HepG2 (cell line): ENCODE measurements around the gene UBE2L6. TPM values are rescaled to one million over a fixed set of nuclear protein-coding genes. Genes with fewer than 3 reads are reported as not detected.

Experiments
- ATAC-seq: fragments of 200-7000 bp; cut with Tn5 transposase; 3 replicates; pipeline ENCODE4 v1.9.1; 2020; ENCODE audit warnings: mild to moderate bottlenecking, moderate library complexity
- BruUV-seq: library from RNA; stranded (reverse); fragments of 400-500 nt; replicated peaks from 2 replicates; lab custom pipeline; 2021; lab: Mats Ljungman, UMichigan
- CTCF ChIA-PET: fragments of 300-600 bp; formaldehyde crosslinking; extraction: SDS; loops from one replicate; lab custom pipeline; 2021; ENCODE audit warnings: low total read pairs, inconsistent platforms, low intra/inter-chr PET ratio; lab: Yijun Ruan, JAX
- POLR2A ChIA-PET: fragments of 350-600 bp; sonication (Branson Sonifier 250); formaldehyde crosslinking; loops from one replicate; lab custom pipeline; 2020; ENCODE audit warnings: antibody characterized with exemption, inconsistent platforms; lab: Yijun Ruan, JAX
- DNase-seq: peaks from one replicate; pipeline ENCODE4 v3.0.0-alpha.2; 2015; ENCODE audit warnings: low spot score
- FAIRE-seq: peaks from 3 replicates; lab custom pipeline; 2011; peaks lifted over from hg19 to GRCh38; lab: Jason Lieb, UNC
- H2AFZ ChIP-seq: one replicate; pipeline ENCODE4 v1.6.1; 2011; ENCODE audit warnings: low read length, inconsistent platforms
- H3K27ac ChIP-seq: fragments of 300-600 bp; 3 replicates; pipeline ENCODE4 v1.8.0; 2011; ENCODE audit warnings: mixed run types, mild to moderate bottlenecking, mixed read lengths, low read length, inconsistent platforms; ENCODE audit not compliant: insufficient read depth; ENCODE audit errors: extremely low read length
- H3K27me3 ChIP-seq, 2 experiments: fragments of 200-600 bp in 1 of 2; 2 replicates in 1 of 2; 3 replicates in 1 of 2; pipeline versions ENCODE4 v1.6.0 to v1.8.0; 2011; ENCODE audit warnings: low read length in 2 of 2, mild to moderate bottlenecking in 2 of 2, moderate library complexity in 2 of 2, inconsistent platforms in 1 of 2; ENCODE audit not compliant: insufficient read depth in 2 of 2, control insufficient read depth in 1 of 2
- H3K36me3 ChIP-seq, 2 experiments: fragments of 200-600 bp in 1 of 2; replicated peaks in 1 of 2; 2 replicates in 1 of 2; 3 replicates in 1 of 2; pipeline versions ENCODE4 v1.5.1 to v1.8.0; 2011; ENCODE audit warnings: low read length in 2 of 2, inconsistent platforms in 1 of 2; ENCODE audit not compliant: insufficient read depth in 2 of 2, control insufficient read depth in 1 of 2
- H3K4me1 ChIP-seq: 2 replicates; pipeline ENCODE4 v1.5.1; 2012; ENCODE audit warnings: low read length, inconsistent platforms; ENCODE audit not compliant: insufficient read depth
- H3K4me2 ChIP-seq: 2 replicates; pipeline ENCODE4 v1.6.0; 2011; ENCODE audit warnings: low read depth, low read length, inconsistent platforms
- H3K4me3 ChIP-seq, 3 experiments: fragments of 200-600 bp in 1 of 3; sonication (generic), shearing (Covaris generic) in 1 of 3; replicated peaks in 1 of 3; 2 replicates each; pipeline ENCODE4 v1.5.1; 2011 to 2016; ENCODE audit warnings: low read length in 3 of 3, inconsistent platforms in 2 of 3, low read depth in 2 of 3, mild to moderate bottlenecking in 2 of 3, control low read depth in 1 of 3, mixed read lengths in 1 of 3; ENCODE audit not compliant: insufficient read depth in 1 of 3
- H3K79me2 ChIP-seq: one replicate; pipeline ENCODE4 v1.6.1; 2011; ENCODE audit warnings: low read length, inconsistent platforms; ENCODE audit not compliant: insufficient read depth
- H3K9ac ChIP-seq: 2 replicates; pipeline ENCODE4 v1.6.0; 2011; ENCODE audit warnings: mild to moderate bottlenecking, low read depth, low read length, inconsistent platforms; ENCODE audit not compliant: insufficient read depth
- H3K9me3 ChIP-seq: 2 replicates; pipeline ENCODE4 v1.5.1; 2012; ENCODE audit warnings: mild to moderate bottlenecking, low read length
- H4K20me1 ChIP-seq: 2 replicates; pipeline ENCODE4 v1.6.0; 2011; ENCODE audit warnings: inconsistent platforms, mild to moderate bottlenecking, low read length, moderate library complexity; ENCODE audit not compliant: insufficient read depth
- ONECUT2 ChIP-seq: sonication (generic); formaldehyde crosslinking; IDR thresholded peaks from 2 replicates; pipeline ENCODE4 v1.4.0; 2020; ENCODE audit warnings: missing genetic modification reagents
- TAF1 ChIP-seq: sonication (generic); formaldehyde crosslinking; IDR thresholded peaks from 2 replicates; pipeline ENCODE4 v1.4.0; 2020; ENCODE audit warnings: missing genetic modification reagents
- TEAD3 ChIP-seq: optimal IDR thresholded peaks from 2 replicates; pipeline ENCODE3; 2016; ENCODE audit warnings: borderline replicate concordance
- ZNF816 ChIP-seq: sonication (generic); formaldehyde crosslinking; IDR thresholded peaks from 2 replicates; pipeline ENCODE4 v1.8.0; 2022; ENCODE audit warnings: missing genetic modification reagents, mild to moderate bottlenecking, borderline replicate concordance
- WGBS: methylation state at CpG from one replicate; pipeline ENCODE4 v1.1.6; 2017; ENCODE audit warnings: low lambda C conversion rate; 5-methylcytosine and 5-hydroxymethylcytosine counted together
- in situ Hi-C: cut with HindIII; loops from 2 replicates; pipeline ENCODE4 v1.10.0; 2017; ENCODE audit warnings: low pct_unique_long_range_greater_than_20kb; ENCODE audit not compliant: extremely low pct_ligation_motif_present
- intact Hi-C: fragments of 100-400 bp; cut with micrococcal nuclease; formaldehyde crosslinking; loops from one replicate; pipeline ENCODE4 v1.10.0; 2022; ENCODE audit not compliant: unreplicated experiment
- polyA plus RNA-seq, 8 experiments: library from polyadenylated mRNA; depleted of rRNA in 3 of 8; stranded (reverse) in 7 of 8; unstranded in 1 of 8; fragments of >200 nt; fragmentation: Illumina TruSeq in 4 of 8; extraction: Trizol in 4 of 8; gene quantifications; 2 replicates each; pipeline versions ENCODE4 v1.2.1 to v1.2.3, GENCODE V29; 2011 to 2016; ENCODE audit warnings: low read depth in 4 of 8, missing spikeins in 1 of 8, mixed read lengths in 1 of 8; ENCODE audit not compliant: insufficient read depth in 1 of 8
- total RNA-seq, 5 experiments: library from RNA; depleted of rRNA; stranded (reverse); fragments of >200 nt; fragmentation: Illumina TruSeq; extraction: Trizol; gene quantifications; 2 replicates each; pipeline ENCODE4 v1.2.3, GENCODE V29; 2016; ENCODE audit warnings: low read depth in 1 of 5
- TF ChIP-seq, protein P1 (sequence below): sonication (generic); formaldehyde crosslinking; IDR thresholded peaks from 2 replicates; pipeline ENCODE4 v1.5.0; 2020; ENCODE audit warnings: mild to moderate bottlenecking, missing genetic modification reagents

The UBE2L6 gene
- total and polyA plus RNA-seq, 2 of the 13 experiments (the other 11 are each of a cell fraction or from before 2014, with no cell fraction given), result 30.3 to 30.4 TPM

- peak; percentile 59 for TF ChIP-seq TEAD3 (CRISPR knock-in tag)
- TF ChIP-seq TAF1 (CRISPR knock-in tag), result no peak
- peak; percentile 91 for TF ChIP-seq ONECUT2
These were observed 40.3 kb downstream of the UBE2L6 start (continued) for GRCh38 chr11:57527056-57527631.

- in situ Hi-C loops, result no loop called here
- no peak overlapping the region for H2AFZ ChIP-seq
- H3K9me3 ChIP-seq, result no peaks in the 10 kb centered on the region
- H3K27ac ChIP-seq, result no peak overlapping the region
- no peak overlapping the region for H3K4me3 ChIP-seq
- 85% methylated on average over 4 of the region's 4 CpGs for WGBS
- no peak for FAIRE-seq
- POLR2A ChIA-PET, result interaction anchor here (0.7 kb wide), 1 partner anchor 8 kb away, joined by 3 read pairs; the partner anchor contains the start of gene SLC43A1
- no peaks in the 10 kb centered on the region for H3K79me2 ChIP-seq
- H3K4me1 ChIP-seq, result peaks cover 30% of the 10 kb centered on the region
- no peak overlapping the region for H3K9ac ChIP-seq
- H3K36me3 ChIP-seq, result no peaks in the 10 kb centered on the region
- TF ChIP-seq, protein P1, sequence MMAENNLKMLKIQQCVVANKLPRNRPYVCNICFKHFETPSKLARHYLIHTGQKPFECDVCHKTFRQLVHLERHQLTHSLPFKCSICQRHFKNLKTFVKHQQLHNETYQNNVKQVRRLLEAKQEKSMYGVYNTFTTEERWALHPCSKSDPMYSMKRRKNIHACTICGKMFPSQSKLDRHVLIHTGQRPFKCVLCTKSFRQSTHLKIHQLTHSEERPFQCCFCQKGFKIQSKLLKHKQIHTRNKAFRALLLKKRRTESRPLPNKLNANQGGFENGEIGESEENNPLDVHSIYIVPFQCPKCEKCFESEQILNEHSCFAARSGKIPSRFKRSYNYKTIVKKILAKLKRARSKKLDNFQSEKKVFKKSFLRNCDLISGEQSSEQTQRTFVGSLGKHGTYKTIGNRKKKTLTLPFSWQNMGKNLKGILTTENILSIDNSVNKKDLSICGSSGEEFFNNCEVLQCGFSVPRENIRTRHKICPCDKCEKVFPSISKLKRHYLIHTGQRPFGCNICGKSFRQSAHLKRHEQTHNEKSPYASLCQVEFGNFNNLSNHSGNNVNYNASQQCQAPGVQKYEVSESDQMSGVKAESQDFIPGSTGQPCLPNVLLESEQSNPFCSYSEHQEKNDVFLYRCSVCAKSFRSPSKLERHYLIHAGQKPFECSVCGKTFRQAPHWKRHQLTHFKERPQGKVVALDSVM (CRISPR knock-in tag), result peak; percentile 56; the same call in 1 of the 2 replicates
- TF ChIP-seq ZNF816 (CRISPR knock-in tag), result no peak
- ATAC-seq, result no peak
- no peaks in the 10 kb centered on the region for H3K27me3 ChIP-seq
- no TSS peak for BruUV-seq
- H4K20me1 ChIP-seq, result no peaks in the 10 kb centered on the region
- DNase-seq, result no peak
- intact Hi-C loops, result no loop called here
- no peak overlapping the region for H3K4me2 ChIP-seq
- CTCF ChIA-PET, result no interaction called here
These were observed 44.1 kb downstream of the UBE2L6 start for GRCh38 chr11:57523419-57523818.
